GM21825 (cell line): ENCODE measurements around the gene MDM1.

Experiments
- ATAC-seq: cut with Tn5 transposase; IDR thresholded peaks from one replicate; pipeline ENCODE4 v1.9.1; 2021; ENCODE audit warnings: mild to moderate bottlenecking, moderate library complexity; ENCODE audit not compliant: unreplicated experiment

The MDM1 gene

DNA sequence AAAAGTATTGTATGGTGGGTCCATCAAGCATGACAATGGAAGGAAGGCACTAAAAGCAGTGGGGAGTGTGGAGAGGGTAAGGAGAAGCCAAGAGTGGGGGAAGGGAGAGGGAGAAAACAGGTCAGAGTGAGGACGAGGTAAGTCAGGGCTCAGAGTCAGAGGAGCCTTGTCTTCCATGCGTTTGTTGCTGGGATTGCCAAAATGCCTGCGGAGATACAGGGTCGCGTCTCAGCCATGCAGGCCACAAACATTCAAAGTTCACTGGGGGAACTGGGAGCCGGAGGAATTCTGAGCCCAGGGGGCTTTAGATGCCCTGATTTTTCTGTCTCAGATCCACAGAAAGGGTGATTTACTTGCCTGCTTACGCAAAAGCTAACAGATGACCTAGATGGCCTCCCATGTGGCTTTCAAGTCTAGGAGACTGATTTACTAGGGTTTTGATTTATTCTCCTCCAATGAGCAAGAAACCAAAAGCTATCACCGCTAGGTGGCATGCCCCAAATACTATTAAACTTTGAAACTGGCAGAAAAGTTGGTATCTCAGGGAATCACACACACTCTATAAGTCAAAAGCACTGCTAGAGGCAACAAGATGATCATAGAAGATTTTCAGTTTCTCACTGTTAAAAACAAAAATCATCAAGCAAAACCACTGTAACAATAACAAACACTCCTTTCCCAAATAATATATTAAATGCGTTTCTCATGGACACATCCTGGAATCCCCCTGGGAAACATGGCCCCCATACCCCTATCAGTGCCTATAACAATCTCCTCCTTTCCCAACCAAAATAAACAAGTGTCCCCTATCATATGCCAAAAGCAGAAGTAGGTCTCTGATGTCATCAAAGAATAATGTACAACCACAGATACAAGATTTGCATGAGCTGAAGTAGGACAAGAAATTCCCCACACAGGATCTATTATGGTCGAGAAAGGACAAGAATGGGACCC is 26.6 kb upstream of the MDM1 start:
- ATAC-seq = peak; percentile 69

DNA sequence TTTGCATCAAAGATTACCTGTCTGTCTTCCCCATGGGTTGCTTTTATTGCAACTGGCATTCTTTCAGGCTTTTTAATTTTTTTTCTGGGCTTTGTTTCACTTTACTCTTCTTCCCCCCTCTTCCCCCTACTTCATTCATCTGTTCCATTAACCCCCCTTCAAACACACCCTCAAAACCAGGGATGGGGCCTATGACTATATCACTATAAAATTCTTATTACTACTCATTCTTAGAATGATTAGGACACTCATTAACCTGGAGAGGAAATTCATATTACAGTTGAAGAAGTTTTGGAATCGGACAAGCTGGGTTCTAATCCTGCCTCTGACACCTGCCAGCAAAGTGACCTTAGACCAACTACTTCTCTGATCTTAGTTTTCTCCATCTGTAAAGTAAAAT is 24.8 kb upstream of the MDM1 start:
- ATAC-seq = no peak

DNA sequence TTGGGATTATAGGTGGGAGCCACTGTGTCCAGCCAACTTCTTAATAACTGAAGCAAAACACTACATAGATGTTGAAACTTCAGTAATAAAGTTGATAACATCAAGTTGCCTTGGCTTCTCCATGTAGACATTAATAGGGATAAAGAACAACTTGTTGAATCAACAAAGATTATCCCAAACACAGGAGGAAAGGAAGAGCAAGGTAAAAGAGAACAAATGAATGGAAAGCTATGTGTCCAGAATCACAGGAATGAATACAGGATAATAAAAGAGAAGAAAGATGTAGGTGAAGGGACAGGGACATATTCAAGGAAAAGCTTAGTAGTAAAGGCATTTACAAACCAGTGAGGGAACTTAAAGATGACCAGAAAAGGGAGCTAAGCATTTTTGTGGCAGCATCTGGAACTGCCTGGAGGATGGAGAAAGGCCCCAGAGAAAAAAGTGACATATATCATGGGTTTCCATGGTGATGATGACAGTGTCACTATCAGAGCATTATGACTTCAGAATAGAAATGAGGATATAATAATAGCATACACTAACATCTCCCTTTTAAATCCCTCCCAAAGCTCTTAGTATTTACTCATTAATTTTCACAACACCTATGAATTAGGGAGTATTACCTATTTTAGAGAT is 24.0 kb upstream of the MDM1 start:
- ATAC-seq = no peak

DNA sequence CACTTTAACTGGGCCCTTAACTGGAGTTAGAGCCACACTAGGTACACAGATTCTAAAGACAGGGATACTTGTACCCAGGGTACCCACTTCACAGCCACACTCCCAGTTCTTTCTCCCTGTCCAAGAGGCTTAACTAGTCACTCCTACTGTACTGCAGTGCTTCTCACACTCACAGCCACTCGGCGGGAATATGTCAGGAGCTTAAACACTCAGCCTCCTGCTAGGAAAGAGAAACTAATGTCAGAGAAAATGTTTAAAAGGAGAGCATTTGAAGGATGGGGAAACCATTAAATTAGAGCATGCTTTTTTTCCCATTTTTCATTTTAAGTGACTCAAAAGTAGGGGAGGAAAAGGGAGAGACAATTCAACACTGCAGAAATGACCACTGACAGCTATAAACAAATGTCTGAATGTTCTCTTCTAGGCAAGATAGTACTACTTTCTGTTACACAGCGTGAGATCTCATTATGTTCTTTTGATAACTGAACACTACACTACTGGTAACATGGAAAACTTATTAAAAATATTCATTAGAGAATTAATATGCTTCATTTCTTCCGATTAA is 22.9 kb upstream of the MDM1 start:
- ATAC-seq = no peak

DNA sequence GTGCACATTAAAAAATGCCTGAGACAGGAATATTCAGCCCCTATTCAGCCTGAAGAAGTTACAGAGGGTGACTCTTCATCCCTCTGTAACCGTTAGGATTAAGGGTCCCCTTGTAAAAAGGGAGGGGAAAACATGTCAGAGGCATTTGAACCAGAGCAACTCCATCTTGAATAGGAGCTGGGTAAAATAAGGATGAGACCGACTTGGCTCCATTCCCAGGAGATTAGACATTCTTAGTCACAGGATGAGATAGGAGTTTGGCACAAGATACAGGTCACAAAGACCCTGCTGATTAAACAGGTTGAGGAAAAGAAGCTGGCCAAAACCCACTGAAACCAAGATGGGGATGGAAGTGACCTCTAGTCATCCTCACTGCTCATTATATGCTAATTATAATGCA is 19.9 kb upstream of the MDM1 start:
- ATAC-seq = no peak

DNA sequence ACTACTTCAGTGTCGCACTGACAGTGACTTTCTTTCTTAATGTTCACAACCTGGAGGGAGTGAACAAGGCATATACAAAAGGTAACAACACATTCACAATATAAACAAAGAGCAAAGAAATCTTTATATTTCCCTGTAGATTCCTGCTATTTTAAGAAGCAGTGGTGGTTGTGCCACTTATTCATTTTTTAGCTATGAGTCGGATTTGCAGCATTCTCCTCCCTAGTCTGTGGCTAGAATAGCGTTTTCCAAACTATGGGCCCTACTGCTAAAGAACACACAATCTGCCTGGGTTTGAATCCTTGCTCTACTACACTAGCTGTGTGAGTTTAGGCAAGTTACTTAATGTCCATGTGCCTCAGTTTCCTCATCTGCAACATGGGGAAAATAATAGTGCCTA is 18.6 kb upstream of the MDM1 start:
- no peak for ATAC-seq

DNA sequence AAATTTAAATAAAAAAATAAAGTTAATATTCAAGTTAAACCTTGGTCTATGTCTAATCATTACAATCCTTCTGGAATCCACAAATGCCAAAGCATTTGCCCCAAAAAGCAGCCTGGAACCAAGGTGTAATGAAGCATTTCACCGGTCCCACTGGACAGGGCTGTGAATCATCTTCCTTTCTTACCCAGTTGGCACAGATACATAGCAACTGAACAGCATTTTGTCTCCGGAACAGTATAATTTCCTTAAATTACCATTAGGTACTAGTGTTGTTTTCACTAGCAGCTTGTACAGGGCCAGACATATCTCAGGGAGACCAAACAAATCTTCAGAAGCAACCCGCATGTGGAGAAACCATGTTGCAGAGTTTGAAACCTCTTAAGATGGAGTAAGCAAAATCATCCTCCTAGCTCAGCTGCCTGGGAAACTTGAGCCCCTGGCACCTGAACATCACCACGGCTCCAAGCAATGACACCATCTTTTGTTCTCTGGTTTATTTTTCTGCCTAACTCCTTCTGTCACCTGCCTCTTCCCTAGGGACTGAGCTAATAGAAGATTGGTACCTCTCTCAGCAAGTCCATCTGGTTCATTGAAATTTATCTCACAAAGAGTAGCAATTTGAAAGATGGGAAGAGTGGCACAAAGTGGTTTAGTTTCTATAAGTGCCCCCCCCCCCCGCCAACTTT is 17.9 kb upstream of the MDM1 start:
- no peak for ATAC-seq

DNA sequence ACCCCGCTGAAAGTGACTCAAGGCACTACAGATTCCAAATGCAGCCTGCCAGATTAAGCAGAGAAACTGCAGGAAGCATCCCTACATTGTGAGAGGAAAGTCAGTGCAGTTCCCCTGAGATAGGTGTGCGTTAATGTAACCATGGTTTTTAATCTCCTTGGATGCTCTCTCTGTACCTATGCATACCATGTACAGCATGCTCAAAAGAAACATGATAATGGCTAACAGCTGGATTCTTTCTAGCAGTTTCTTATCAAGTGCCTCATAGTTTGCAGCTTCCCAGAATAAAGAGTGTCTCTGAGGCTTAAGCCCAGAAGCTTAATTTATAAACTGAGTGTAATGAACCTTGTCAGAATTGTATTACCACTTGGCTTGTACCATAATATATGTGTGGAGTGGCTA is 17.1 kb upstream of the MDM1 start:
- no peak for ATAC-seq

DNA sequence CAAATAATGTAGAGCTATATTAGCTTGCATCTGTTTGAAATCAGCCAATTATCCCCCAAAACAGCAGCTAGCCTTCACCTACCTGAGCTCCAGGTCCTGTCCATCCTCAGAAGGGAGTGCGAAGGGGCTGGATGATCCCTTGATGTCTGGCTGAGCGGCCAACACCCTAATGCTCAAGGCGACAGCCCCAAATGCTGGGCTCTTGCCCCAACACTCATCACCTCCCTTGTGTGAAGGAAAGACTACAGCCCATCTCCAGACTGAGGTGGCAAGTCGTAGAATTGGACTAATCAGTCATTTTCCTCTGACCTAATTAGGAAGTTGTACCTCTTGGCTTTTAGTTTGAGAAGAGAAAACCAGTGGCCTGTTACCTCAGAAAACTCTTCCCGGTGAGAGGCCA is 16.3 kb upstream of the MDM1 start:
- no peak for ATAC-seq

DNA sequence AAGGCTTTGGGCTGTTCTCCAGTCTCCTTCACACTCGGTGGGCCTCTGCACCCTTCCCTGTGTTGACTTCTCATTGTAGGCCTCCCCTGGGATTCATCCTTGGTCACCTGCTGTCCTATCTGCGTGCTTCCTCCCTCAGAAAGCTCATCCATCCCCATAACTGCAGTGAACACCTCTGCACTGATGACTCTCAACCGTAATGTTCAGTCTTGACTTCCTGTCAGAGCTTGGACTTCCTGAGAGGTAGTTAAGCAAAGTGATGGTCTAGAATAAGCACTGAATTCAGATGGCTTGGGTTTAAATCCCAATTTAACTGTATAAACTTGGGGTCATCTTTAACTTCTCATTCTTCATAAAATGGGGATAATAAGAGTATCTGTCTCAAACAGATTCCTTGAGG is 13.6 kb upstream of the MDM1 start:
- ATAC-seq = no peak

DNA sequence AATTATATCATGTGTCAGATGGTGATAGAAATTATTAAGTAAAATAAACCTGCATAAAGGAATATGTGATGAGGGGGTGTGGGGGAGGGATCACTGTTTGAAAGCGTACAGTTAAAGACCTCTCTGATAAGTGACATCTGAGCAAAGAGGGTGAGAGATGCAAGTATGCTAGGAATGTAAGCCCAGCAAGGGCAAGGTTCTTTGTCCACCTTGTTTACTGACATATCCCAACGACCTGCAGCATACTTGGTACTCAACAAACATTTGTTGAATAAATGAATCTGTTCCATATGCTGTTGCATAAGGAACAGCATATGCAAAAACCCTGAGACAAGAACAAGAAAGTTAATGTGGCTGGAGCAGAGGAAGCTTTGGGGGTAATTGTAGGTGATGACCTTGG is 12.0 kb upstream of the MDM1 start:
- ATAC-seq = no peak

DNA sequence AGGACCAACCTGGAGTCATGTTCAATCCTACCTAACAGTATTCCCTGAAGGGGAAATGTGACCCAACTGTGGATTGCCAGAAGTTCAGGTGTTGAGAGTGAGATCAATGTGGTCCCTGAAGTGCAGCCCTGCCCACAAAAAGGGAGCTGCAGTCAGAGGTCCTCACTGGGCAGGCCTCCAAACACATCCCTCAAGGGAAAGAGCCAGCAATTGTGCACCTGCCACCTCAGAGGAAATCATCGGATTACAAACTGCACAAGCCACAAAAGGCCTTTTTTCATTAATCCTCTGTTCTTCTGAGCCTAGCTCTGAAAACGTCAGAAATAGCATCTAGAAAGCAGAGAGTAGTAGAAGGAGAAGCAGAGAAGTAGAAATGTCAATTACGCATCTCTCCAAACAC is 10.8 kb upstream of the MDM1 start:
- no peak for ATAC-seq

DNA sequence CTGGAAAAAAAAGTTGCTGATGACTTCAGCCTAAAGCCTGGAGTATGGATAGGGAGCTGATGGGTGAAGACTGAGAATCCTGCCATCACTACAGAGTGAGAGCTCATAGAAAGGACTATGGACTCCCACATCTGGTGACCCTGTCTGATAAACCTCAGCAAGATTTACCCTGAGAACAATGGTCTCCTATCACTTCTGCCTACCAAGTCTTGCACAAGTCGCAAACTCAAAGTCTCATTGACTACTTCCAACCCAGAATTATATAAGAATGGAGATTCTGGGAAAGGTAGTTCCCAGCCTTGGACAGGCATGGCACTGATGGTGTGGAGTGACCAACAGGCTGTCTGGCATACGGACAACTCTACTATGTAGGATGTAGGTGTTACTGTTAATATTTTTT is 9.7 kb upstream of the MDM1 start:
- ATAC-seq = no peak

DNA sequence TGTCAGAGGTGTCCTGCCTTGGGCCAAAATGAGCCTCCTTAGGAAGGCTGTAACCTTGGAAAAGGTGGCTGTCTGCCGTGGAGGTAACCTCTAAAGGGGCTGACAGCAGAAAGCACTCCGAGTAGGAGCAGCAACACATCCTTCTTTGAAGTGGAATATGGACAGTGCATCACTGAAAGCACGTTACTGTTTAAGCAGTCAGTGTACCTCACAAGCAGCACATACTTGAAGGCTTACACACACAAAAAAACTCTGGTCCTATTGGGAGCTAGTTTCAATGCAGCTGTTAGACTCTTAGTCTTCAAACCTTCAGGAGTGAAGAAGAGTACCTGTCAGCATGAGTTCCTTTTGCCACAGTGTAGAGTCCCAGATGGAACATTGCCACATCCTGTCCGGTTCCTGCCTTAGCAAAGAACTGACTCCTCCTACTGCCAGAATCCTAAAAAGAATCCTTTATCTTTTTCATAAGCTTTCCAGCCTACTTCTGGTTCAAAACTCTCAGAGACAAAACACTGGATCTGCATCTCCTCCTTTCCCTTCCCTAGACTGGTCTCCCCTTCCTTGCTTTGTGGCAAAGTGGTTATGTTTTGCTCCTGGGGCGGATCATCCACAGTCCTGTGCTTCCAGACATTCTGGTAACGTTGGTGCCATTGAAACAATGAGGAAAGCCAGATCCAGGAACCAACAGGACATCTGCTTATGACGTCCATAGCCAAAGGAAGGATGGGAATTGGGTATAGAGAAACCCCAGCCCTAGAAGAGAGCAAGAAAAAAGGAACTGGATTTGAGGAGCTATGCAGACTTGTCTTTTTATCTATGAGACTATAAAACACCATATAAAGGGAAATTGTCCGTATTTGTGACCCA is 8.5 kb upstream of the MDM1 start:
- no peak for ATAC-seq

DNA sequence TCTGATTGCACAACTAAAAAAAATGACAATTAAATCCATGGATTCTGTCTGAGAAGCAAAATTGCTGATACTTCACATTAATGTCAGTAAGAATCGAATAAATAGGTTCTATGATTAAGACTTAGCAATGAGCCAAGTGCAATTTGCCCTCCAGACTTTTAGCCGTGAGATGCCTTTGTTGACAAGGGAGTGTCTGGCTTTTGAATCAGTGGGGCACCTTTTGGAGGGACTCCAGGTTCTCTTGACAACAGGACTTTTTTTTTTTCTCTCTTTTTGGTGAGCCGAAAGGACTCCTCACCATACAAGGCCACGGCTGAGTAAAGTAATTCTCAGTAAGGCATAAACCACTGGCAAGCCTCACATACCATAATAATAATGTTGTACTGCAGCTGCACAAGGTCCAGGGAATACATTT is 4.7 kb upstream of the MDM1 start:
- ATAC-seq = no peak

DNA sequence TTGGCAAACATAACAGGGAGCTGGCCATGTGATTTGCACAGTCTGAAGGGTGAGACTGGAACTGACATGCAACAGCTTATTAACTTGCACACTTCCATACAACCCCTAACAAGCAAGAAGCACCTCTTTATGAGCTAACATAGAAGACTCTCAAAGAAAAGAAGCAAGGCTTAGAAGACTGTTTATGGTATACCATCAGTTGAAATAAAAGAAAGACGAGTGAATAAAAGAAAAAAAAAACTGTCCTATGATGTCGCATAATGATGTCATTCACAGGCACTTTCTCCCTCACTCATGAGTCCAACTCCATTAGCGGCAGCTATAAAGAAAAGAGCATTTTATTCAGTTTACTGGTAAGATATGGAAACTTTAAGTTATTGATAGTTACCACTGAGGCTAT is 3.3 kb upstream of the MDM1 start:
- no peak for ATAC-seq

DNA sequence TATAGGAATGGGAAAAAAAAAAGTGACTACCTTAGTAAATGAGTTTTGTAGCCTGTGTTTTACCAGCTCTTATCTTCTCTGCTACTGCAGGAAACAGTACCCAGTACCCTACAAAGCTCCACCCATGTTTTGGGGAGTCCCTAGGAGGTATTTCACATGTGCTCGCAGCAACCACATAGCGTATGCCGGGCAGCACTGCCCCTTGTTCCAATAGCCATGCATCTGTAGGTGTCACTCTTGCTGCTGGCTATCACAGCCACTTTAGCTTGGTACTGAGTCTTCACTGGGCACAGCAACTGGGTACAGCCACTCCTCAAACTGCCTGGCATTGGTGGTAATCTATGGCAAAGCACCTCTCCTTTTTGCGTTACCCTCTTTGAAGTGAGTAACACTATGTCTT is 2.0 kb upstream of the MDM1 start:
- ATAC-seq = no peak

DNA sequence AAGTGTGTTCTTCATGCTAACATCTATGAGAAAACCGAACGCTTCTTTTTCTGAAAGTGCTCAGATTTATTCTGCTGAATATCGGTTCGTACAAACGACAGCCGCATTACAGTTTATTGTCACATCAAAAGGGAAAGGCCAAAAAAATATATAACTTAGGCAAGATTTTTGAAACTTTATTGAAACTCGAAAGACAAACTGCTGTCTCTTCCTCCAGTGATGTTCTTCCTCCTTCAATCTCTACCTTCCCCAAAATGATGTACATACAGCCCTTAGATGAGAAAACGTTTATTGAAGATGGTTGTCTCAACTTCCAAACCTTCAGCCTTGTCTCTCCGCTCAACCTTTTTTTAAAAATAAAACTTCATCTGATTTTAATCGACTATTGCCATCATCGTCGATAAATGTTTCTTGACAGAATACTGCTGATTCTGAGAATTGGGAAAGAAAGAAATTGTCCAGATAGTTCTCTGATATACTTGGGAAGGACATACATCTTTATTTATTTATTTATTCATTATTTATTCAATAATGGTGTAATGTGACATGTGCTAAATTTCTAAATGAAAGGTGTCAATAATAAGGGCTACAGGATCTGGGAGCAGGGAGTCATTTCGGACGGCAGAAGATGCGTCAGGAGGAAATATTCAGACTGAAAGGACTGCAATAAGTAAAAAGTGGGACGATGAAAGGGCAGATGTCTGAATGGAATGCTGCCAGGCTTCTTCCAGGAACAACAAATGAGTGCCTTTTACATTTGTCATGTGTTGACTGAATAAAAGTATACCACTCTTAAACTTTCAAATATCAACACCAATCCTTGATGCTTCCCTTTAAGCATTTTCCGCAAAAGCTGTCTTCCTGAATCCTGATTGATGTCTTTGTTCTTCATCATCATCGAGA is 817 bp upstream of the MDM1 start:
- ATAC-seq = no peak

DNA sequence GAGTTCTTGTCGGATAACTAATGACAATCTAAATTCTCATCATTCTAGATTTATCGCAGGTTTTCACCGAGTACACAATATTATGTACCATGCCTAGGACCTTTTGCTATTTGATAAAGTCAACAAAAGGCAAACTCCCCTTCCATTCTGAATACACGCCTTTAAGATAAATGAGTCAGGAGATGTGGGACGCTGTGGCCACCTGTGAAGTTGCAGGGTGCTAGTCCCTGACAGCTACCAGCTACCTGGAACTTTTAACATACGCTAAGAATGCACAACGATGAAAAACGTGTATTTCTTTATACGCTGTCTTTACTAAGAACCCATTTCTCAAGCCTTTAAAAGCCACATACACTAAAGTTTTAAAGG is 678 bp downstream of the MDM1 start:
- ATAC-seq = no peak

DNA sequence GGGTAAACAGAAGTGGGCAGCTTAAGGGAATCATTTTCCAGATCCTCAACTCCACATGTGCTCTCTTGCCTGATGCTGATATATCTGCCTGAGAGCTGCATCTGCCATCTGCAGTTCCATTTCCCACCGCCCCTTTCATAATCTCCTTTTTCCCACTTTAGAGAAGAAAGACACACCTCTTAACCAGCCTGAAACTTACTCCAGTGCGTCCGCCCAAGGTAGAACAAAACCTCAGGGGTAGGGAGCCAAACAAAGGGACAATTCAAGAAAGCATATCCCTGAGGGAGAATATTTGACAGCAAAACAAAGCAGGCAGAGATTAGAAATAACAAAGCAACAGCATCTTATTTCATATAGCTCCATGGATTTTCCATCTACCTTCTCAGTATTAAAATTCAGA is 4.3 kb downstream of the MDM1 start:
- no peak for ATAC-seq
